GM18861 (cell line): ENCODE data around the gene MAN2A1.
A peak's percentile ranks its signal among the peaks of the same experiment; 100 is the strongest.
"Not testable (repeated sequence)": the region's sequence is repeated elsewhere in the genome, so short reads cannot be mapped to it uniquely, and the experiment has no call there.

ENCODE experiments used
- ATAC-seq: cut with Tn5 transposase; IDR thresholded peaks from one replicate; pipeline ENCODE4 v1.9.1; 2021; ENCODE audit not compliant: unreplicated experiment

MAN2A1 gene

DNA sequence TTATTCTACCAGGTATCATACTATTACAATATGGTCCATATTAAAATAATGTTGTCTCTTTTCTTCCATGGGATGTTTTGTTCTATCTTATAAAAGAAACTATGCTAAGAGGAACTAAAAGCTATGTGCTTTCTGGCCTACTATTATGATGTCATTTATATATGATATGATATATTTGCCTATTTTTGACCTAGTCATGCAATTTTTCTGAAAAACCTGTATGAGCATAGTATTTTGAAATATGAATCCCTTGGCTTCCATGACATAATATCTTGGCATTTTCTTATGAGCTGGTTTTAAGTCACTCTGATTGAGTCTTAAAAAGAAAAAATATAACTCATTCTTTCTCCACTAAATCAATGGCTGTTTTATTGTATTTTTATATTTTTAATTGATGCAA is 60.7 kb downstream of the MAN2A1 start:
- ATAC-seq: no peak

- no peak for ATAC-seq
Measured at GRCh38 chr5:109753279-109753678, 63.6 kb downstream of the MAN2A1 start.

DNA sequence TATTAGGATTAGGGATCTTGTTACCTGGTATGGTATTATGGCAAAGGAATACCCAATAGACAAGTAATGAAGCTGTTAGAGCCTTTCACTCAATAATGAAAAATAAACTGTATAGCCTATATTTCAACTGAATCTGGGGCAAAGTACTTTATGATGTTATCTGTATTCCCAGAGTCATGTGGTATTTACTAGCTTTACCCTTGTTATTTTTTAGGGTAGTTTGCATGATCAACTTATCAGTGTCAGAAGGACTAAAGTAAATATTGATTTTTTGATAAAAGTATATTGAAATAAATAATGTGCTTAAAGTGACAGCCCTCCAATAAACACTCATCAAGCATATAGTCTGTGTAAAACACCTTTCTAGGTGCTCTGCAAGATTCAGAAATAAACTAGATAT is 64.6 kb downstream of the MAN2A1 start:
- no peak for ATAC-seq

DNA sequence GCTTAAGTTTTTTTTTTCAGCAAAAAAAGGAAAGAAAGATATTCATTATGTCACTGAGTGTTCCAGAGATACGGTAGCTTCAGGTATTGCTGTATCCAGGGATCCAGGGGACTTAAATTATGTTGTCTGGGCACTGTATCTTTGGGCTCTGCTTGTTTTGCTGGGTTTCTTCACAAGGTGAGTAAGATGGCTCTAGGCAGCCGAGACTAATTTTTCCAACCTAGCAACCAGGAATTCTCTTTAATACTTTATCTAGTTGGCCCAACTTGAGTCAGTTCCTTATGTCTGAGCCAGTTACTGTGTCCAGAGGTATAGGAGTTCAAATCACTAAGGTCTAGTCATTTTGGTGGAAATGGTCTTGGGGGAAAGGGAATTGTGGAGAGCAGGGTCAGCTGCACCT is 66.0 kb downstream of the MAN2A1 start:
- ATAC-seq: no peak

- ATAC-seq: no peak
Measured at GRCh38 chr5:109756543-109757185, 66.9 kb downstream of the MAN2A1 start.

DNA sequence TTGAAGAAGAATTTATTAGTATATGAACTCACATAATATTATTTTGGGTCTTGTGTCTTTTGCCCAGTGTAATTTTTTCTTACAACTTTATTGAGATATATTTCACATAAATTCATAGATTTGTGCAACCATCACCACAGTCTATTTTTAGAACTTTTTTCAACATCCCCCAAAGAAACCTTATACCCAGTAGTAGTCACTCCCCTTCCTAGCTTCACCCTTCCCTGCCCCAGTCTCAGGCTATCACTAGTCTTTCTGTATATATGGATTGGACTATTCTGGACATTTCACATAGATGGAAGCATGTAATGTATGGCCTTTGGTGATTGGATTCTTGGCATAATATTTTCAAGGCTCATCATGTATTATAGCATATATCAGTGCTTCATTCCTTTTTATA is 67.8 kb downstream of the MAN2A1 start:
- no peak for ATAC-seq

DNA sequence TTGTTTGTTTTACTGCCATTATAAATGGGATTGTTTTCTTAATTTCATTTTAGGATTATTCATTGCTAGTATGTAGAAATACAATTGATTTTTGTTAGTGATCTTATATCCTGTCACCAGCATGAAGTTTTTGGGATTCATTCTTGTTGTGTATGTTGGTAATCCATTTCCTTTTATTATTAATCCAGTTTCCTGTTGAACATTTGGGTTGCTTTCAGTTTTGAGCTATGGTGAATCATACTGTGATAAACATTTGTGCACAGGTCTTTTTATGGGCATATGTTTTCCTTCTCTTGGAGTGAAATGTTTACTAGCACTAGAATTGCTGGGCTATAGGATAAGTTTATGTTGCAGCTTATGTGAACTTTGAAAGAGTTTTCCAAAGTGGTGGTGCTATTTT is 69.6 kb downstream of the MAN2A1 start:
- peak; percentile 68 for ATAC-seq

GRCh38 chr5:109760130-109760529 is 70.4 kb downstream of the MAN2A1 start:
- ATAC-seq: not testable (repeated sequence)

GRCh38 chr5:109762821-109763220 is 73.1 kb downstream of the MAN2A1 start:
- ATAC-seq: no peak

GRCh38 chr5:109767184-109767995 is 77.7 kb downstream of the MAN2A1 start:
- no peak for ATAC-seq

DNA sequence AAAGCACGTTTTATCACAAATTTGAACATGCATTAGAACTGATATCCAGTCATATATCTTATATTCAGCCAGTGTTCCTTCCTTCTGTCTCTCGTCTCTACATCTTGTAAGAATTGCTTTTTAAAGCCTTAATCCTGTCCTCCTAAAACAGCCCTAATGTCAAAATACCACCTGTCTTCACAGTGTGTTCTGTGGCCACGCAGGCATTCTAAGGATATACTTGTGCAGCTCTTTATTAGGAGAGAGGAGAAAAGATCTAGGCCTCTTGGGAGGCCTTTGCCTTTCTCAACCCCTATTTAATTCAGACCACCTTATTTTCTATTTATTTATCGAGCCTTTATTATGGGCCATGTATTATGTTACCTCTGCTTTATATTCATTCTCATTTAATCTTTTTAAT is 78.3 kb downstream of the MAN2A1 start:
- no peak for ATAC-seq

DNA sequence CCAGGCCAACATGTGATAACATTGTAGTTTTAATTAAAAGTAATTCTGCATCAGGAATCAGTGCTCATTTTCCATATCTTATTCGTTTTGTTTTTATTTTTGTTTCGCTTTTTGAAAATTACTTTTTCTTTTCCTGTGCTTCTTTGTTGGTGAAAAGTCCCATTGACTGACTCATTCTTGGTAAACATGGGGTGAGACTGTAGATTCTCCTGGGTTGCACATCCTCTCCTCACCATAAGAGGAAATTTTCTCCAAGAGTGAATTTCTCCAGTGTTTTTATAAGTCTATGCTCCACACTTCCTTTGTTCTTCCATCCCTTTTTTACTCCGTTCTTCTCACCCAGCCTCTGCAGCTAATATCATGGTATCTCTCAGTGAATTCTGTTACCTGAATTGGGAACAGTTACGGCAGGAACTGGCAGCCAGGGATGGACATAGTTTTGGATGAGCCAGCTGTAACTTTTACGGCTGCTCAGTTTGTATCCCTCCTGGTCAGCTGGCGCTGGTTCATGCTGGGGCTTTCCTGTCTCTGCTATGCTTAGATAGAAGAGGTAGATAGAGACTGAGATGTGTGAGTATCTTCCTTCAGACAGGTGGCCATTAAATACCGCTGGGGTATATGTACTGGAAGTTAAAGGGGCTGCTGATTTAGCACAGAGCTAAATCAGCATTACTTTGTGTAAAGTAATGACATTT is 80.0 kb downstream of the MAN2A1 start:
- no peak for ATAC-seq

GRCh38 chr5:109775130-109775529 is 85.4 kb downstream of the MAN2A1 start:
- ATAC-seq: no peak

- ATAC-seq: no peak
Measured at GRCh38 chr5:109779036-109779735, 89.5 kb downstream of the MAN2A1 start.

- no peak for ATAC-seq
Measured at GRCh38 chr5:109784687-109785086, 95.0 kb downstream of the MAN2A1 start.

GRCh38 chr5:109786206-109786855 is 96.6 kb downstream of the MAN2A1 start:
- no peak for ATAC-seq

- ATAC-seq: peak; percentile 99
Measured at GRCh38 chr5:109788596-109788995, 98.9 kb downstream of the MAN2A1 start.

- no peak for ATAC-seq
Measured at GRCh38 chr5:109792613-109793012, 102.9 kb downstream of the MAN2A1 start.

GRCh38 chr5:109803854-109804253 is 114.1 kb downstream of the MAN2A1 start:
- no peak for ATAC-seq

DNA sequence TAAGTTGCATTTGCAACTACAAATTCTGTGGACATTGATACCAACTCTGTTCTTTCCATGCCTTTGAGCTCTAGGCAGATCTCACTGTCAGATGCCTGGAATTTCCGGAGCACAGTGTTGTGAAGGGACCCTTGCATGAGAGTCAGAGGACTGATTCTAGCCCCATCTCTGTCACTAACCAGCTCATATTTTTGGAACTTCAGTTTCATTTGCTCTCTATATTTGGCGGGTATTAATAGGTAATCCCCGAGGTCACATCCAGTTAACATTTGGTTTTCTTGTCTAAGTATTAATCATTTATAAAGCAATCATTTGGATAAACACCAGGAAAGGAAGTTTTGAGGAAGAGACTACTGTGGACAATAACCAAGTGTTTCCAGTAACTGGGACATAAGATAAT is 115.7 kb downstream of the MAN2A1 start:
- peak; percentile 54 for ATAC-seq

DNA sequence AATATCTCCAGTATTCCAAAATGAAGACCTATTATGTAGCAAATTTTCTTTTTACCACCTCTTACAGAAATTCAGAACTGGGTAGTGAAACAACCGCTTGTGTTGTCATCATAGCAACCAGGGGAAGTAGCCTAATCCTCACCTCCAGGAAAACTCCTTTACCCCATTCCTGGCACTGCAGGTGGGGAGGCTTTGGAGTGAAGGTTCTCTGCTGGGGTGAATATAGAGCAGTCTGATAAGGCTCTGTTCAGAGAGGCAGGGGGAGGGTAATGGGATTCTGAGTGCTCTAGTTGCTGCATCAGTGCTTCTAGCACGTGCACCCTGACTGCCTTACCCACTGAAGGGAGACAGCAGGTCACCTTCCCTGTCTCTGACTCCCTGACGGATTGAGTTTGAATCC is 116.2 kb downstream of the MAN2A1 start:
- peak; percentile 33 for ATAC-seq
